GM19467 (cell line): ENCODE results near the gene CEP170B.

Experiments used
- ATAC-seq: cut with Tn5 transposase; IDR thresholded peaks from one replicate; pipeline ENCODE4 v1.9.1; 2021; ENCODE audit warnings: mild to moderate bottlenecking, moderate library complexity; ENCODE audit not compliant: unreplicated experiment

CEP170B gene

DNA sequence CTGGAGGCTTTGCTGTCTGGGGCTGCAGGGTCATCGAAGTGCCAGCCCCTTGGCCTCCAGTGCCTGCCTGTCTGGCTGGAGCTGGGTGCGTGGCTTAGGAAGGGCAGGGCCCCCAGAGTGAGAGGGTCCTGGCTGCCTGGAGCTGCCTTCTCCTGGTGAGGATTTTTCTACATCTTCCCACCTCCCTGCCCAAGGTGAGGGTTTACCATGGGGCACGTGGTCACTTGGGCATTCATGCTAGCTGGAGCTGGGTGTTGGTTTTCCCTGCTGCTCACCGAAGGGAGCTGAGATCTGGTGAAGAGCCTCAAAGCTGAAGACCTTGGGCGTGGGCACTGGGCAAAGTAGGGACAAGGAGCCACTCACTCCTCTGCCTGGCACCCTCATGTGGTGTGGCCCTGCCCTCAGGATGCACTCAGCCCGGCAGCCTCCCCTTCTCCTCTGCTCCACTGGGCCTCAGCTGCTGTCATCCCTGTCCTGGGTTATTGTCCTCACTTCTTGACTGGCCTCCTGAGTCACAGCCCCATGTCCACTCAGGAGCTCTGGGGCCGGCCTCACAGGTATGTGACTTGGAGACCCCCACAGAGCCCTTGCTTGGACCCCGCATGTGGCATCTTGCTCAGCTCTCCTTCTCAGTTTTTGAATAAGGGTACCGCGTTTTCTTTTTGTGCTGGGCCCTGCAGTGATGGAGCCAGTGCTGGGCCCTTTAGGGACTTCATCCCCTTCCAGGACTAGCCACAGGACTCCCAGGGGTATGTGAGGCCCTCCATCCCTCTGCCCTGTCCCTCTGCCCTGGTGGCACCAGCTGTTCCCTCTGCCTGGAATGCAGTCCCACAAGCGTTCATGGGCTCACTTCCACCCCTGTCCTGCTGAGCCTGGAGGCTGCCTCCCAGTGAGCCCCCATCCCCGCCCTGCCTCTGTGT is 1.6 kb downstream of the CEP170B start:
- no peak for ATAC-seq

DNA sequence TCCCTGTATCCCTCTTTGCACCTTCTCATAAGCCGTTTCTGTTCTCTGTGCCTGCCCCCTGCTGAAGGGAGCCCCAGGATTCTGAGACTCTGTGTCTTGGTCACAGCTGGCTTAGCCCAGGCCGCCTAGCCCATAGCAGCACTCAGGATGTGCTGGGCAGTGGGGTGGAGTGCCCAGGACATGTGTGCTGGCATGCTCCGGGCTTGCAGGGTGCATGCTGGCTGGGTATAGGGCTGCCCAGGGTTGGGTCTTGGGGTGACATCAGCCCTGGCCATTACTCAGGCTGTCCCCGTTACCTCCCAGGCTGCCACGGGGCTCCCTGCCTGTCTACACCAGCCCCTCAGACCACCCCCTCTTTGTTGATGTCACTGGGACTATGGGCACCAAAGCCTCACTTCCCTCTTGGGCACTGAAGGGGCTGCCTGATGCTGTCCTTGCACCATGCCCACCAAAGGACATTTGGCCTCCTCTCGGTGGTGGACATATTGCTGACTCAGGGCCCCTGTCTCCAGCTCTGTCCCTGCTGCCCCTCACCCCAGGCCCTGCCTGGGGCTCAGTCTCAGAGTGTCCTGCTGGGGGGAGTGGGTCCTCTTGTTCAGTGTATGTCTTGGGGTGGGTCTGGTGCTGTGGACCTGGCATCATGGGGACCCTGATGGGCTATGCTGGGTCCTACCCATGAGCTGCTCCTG is 2.4 kb downstream of the CEP170B start:
- no peak for ATAC-seq

DNA sequence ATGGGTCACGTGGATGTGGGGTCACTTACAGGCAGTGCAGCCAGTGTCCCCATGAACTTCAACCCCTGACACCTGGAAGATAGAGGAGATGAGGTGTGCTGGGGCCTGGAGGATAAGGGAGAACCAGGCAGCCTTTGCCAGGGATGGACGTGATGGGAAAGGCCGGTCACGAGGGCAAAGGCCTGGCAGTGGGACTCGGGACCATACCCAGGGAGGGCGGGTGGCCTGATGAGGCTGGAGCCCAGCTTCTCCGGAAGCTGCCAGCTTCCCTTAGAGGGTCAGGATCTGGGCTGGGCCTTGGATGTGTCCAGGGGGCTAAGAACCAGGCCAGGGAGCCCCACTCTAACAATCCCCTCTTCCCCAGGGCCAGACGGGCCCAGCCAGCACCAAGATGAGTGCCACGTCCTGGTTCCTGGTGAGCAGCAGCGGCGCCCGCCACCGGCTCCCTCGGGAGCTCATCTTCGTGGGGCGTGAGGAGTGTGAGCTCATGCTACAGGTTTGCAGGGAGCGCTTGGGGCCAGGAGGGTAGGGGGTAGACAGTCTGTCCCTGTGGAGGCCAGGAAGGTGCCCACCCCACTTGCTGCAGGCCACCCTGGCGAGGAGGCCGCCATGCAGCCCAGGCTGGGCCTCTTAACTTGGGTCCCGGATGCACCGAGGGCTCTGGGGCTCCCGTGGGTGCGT is 3.1 kb downstream of the CEP170B start:
- no peak for ATAC-seq

DNA sequence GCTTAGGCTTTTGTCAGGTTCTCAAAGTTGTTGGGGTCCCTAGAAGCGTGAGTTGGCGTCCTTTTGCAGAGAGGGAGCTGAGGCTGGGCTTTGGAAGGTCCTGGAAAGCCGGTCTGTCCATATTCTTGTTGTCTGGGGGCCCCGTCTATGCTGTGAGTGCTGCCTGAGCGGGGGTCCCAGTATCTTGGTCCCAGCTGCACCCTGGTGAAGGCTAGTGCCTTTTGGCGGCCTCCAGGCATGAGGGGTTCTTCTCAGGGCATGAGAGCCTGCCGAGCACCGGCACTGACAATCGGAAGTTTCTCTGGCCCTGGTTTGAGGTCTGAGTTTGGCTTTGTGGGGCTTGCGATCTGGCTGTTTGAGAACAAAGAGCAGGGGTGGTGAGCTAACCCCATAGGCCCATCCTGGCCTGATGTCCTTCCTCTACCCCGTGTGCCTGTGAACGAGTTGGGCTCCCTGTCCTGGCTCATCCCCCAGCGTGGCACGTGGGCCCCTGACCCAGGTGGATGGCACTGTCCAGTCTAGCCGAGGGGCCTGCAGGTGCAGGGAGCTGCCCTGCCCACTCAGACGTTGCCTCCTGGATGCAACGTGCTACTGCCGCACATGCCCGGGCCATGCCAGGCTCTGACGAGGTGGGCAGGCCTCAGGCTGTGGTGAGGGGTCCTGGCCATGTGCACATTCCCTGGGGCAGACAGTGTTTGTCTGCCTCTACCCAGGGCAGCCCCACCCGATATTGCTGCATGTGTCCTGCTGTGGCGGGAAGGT is 3.9 kb downstream of the CEP170B start:
- ATAC-seq, result no peak

DNA sequence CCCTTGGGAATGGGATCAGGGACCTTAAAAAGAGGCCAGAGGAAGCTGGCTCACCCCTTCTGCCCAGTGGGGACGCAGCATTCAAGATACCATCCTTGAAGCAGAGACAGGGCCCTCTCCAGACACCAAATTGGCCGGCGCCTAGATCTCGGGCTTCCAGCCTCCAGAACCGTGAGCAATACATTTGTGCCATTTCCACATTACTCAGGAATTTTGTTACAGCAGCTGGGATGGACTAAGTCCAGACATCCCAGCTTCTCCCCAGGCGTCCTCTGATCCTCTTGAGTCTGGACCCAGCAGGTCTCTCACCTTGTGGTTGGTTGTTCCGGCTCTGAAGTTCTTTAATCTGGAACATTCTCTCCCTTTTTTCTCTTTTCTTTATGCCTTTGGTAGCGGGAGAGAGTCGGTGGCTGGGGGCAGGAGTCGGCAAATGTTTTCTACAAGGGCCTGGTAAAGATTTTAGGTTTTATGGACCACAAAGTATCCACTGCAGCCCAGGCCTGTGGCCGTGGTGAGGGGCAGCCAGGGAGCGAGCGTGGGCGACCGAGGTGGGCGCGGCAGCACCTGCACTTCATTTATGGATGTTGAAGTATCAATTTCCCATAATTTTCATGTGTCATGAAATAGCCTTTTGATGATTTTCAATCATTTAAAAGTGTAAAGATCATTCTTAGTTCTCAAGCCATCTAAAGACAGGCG is 4.8 kb downstream of the CEP170B start:
- no peak for ATAC-seq

DNA sequence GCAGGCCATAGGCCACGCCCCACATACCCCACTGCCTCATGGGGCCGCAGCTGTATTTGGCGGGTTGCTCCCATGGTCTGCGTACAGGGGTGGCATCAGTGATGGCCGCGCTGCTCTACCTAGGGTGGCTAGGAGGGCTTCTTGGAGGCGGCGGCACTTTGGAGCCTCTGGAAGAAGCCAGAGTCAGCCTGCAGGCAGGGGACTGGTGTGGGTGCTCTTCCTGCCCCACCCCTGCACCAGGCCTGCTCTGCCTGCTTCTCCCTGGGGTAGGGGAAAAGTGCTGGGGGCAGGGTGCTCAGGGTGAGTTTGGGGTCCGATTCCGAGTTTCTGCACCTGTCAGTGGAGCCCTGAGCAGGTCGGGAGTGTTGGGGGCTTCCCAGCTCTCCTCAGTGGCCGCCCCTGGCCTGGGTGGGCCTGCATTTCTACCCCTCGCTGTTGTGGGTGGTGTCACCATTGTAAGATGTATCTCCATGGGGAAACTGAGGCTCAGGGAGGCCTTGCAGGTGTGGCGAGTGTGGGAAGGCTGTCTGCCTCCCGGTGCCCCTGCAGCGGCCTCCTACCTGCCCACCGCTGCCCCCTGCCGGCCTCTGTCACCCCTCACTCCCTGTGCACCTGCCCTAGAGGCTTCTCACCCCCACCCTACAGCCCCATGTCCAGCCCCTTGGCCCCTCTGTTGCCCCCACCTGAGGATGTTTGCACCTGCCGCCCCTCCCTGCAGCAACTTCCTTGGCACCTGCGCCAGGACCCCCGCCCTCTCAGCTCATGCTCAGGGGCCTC is 5.5 kb downstream of the CEP170B start:
- no peak for ATAC-seq

DNA sequence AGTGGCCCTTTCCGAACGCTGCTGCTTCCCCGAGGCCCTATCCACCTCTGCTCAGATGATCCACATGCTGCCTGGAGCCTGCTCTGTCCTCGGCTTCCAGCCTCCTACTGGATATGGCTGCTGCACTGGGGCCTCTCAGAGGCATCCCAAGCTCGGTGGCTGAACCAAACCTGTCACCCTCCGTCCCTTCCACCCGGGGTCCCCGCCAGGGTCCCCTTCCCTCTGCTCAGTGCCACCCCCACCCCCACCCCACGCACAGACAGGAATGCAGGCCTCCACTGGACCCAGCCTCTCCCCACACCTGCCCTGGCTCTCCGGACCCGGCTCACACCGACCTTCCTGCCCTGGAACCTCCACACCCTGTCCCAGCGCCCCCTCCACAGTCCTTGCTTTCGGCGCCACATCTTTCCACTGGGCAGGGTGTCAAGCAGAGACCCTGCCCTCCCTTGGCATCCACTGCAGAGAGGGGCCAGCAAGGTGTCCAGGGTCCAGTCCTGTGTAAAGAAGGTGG is 6.1 kb downstream of the CEP170B start:
- ATAC-seq, result no peak

DNA sequence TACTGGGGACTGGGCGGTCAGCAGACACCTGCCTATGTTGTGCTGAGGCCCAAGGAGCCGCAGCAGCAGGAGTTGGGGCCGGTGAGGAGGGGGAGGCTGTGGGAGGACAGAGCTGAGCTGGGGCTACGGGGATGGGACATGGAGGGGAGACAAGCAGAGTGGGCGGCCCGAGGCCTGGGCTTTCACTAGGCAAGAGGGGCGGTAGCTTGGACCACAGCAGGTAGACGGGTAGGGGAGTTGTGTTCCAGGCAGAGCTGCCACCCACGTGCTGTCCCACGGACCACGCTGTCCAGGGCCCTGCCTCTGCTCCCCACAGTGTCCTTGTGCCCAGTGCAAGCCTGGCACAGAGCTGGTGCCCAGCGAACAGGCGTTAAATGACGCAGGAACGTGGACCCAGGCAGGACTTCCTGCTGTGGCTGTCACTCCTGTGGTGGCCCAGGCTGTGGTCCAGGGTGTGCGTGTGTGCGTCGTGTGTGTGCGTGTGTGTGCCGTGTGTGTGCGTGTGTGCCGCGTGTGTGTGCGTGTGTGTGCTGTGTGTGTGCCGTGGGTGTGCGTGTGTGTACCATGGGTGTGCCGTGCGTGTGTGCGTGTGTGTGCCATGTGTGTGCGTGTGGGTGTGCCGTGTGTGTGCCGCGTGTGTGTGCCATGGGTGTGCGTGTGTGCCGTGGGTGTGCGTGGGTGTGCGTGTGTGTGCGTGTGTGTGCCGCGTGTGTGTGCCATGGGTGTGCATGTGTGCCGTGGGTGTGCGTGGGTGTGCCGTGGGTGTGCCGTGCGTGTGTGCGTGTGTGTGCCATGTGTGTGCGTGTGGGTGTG is 6.8 kb downstream of the CEP170B start:
- ATAC-seq, result no peak

DNA sequence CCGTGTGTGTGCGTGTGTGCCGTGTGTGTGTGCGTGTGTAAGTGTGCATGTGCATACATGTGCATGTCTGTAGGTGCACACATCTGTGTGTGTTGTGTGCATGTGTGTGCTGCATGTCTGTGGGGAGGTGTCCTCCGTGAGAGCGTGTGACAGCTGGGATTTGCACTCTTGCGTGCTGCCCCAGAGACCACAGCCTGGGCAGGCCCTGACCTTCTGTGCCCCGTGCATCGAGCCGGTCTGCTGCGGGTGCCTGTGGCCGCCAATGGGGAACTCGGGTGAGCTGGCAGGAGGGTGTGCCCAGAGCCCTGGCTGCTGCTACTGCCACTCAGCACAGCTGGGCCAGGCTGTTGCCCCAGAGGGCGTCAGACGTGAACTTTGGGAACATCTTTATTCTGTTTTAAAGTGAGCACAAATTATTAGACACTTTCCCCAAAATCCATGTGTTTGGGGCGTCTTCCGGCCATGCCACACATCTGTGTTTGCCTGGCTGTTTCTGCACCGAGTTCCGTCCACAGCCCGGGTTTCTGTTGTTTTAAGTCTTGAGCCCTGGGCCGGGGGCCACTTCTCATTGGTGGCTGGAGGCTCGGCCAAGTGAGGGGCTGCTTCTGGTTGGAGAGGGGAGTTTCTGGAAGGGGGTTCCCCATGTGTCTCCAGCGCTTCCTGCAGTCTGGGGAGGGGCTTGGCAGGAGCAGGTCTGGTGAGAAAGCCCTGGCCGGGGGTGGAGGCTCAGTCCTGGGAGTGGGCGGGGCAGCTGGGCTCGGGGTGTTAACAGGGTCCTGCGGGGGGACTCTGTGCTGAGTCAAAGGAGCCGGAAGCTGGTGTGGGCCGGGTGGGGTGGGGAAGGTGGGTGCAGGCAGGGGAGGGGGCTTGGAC is 7.6 kb downstream of the CEP170B start:
- no peak for ATAC-seq

DNA sequence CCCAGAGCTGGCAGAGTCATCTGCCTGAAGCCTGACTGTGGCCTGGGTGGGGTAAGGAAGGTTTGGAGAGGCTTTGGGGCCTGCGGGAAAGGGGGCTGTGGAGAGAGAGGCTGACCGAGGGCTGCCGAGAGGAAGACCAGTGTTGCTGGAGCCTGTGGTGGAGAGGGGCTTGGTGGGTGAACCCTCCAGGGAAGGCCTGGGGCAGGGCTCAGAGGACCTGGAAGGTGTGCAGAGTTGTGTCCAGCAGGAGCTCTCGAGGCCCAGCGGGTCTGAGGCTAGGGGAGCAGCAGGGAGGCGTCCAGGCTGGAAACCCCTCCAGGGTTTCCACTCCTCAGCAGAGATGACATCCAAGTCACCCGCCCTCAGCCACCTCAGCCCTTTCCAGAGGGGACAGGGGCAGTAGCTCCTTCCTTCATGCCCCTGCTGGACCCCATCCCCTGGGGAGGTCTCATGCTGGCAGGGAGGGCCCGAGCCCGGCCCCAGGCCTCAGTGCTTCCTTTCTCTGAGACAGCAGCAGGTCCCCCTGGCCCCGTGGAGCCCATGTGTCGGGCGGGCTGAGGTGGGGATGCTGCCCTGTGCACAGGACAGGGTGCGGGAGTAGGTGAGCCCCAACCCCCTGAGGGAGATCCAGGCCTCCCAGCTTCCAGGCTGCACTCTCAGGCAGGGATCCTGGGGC is 8.4 kb downstream of the CEP170B start:
- no peak for ATAC-seq

DNA sequence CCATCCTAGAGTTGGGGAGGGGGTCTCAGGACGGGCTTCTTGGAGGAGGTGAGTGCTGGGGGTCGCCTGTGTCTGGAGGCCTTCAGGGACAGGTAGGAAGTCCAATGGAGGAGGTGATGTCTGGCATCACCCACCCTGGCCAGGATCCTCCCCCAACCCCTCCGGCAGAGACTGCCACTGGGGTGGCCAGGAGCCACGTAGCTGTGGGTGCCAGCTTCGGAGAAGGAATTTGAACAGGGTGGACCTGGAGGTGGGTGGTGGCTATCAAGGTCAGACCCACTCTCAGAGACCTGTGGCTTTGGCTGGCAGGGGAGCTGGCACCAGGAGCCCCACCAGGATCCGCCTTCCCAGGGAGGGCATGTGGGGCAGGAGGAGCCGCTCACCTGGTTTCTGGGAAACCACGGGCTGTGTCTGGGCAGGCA is 9.1 kb downstream of the CEP170B start:
- ATAC-seq, result no peak

DNA sequence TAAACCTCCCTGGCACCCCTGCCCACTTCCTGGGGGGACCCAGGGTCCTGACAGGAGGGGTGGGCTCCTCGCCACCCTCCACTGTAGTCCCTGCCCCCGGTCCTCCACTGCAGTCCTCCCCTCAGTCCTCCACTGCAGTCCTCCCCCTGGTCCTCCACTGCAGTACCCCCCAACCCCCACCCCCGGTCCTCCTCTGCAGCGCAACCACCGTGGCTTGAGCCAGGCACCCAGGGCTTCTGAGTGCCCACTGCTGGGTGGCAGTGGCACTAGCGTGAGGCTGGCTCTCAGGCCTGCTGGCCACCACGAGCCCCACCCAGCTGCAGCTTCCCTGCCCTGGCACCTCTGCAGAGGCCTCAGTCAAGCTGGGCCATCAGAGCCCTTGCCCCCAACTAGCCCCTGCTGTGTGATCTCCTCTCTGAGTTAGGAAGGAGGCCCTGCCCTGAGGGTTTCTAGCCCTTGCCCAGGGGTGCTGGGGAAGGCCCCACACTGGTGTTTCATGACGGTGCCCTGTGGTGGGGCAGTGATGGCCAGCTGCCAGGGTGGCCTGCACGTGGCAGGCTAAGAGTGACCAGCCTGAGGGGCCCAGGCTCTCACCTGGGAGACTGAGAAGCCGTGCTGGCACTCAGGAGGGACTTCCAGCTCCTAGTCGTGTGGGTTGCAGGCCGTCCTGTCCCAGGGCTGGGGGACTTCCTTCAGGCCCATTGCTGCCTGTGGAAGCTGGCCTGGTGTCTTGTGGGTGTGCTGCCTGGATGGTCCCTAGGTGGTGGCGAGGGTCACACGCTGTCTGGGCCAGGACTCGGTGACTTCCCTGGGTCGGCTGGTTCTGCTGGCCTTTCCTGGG is 9.7 kb downstream of the CEP170B start:
- ATAC-seq, result no peak

DNA sequence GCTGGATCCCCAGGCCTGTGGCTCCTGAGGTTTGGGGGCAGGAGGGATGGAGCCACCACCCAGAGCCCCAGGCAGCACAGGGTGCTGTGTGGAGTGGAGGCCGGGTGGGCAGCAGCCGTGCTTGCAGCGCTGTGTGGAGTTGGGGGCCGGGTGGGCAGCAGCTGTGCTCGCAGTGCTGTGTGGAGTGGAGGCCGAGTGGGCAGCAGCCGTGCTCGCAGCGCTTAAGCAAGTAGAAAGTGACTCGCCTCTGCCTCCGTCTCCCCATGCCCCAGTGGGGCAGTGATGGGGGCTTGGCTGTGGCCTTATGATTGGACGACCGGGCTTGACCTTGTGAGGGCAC is 10.3 kb downstream of the CEP170B start:
- no peak for ATAC-seq

DNA sequence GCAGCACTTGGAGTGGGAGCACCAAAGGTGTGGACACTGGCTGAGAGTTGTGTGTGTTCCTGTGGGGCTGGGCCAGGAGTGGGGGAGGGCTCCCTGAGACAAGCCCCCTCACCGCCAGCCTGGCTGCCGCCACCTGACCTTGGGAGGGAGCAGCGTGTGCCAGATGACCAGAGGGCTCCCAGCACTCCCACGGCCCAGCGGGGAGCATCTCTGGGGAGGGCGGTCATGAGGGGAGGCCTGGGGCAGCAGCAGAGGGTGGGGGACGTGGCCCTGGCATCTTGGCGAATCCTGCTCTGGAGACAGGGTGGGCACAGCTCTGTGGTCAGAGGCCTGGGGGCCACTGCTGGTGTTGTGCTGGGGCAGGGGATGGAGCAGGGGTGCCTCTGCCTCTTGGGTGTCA is 10.7 kb downstream of the CEP170B start:
- ATAC-seq, result no peak

DNA sequence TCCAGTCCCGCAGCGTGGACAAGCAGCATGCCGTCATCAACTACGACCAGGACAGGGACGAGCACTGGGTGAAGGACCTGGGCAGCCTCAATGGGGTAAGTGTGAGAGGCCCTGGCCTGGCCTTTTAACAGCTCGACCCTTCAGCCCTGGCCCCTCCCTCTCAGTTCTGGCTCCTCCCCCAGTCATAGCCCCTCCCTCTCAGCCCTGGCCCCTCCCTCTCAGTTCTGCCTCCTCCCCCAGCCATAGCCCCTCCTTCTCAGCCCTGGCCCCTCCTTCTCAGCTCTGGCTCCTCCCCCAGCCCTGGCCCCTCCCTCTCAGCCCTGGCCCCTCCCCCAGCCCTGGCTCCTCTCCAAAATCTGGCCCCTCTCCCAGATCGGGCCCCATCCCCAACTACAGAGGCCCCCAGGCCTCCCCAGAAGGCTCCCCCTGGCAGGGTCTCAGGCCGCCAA is 11.2 kb downstream of the CEP170B start:
- no peak for ATAC-seq
